Measurements from ENCODE around the gene CTRL.

CTRL gene

GRCh38 chr16:67932462-67932840, 789 bp upstream of the CTRL start:
- H3K4me1 ChIP-seq: peaks cover 0 to 24% (median 17%) of the 10 kb centered on the region in 4 donors
- TF ChIP-seq CTCF (IDR thresholded peaks at IDR 0.05): no peak
- intact Hi-C loops (cut with DNase I; ENCODE audit: low total_unique reads): no loop called here
- H3K36me3 ChIP-seq: peaks cover 6 to 57% (median 31%) of the 10 kb centered on the region in 3 donors
- H3K4me3 ChIP-seq: no peak overlapping the region
- no peak for DNase-seq
- H3K27ac ChIP-seq: no peak overlapping the region
- no peaks in the 10 kb centered on the region for H3K9me3 ChIP-seq
- no peaks in the 10 kb centered on the region for H3K27me3 ChIP-seq

GRCh38 chr16:67930678-67931211, 917 bp downstream of the CTRL start:
- H3K27ac ChIP-seq: no peak overlapping the region
- peaks cover 6 to 64% (median 35%) of the 10 kb centered on the region in 3 donors for H3K36me3 ChIP-seq
- peaks cover 0 to 32% (median 25%) of the 10 kb centered on the region in 4 donors for H3K4me1 ChIP-seq
- no peaks in the 10 kb centered on the region for H3K27me3 ChIP-seq
- DNase-seq: no peak
- intact Hi-C loops (cut with DNase I; ENCODE audit: low total_unique reads): no loop called here
- no peak overlapping the region for H3K4me3 ChIP-seq
- TF ChIP-seq CTCF (IDR thresholded peaks at IDR 0.05): no peak
- no peaks in the 10 kb centered on the region for H3K9me3 ChIP-seq

GRCh38 chr16:67930191-67930590, 1.5 kb downstream of the CTRL start:
- intact Hi-C loops (cut with DNase I; ENCODE audit: low total_unique reads): no loop called here
- DNase-seq: no peak
- H3K9me3 ChIP-seq: no peaks in the 10 kb centered on the region
- H3K36me3 ChIP-seq: peaks cover 6 to 64% (median 35%) of the 10 kb centered on the region in 3 donors
- H3K4me1 ChIP-seq: peaks cover 0 to 35% (median 28%) of the 10 kb centered on the region in 4 donors
- TF ChIP-seq CTCF (IDR thresholded peaks at IDR 0.05): no peak
- no peak overlapping the region for H3K27ac ChIP-seq
- H3K4me3 ChIP-seq: no peak overlapping the region
- no peaks in the 10 kb centered on the region for H3K27me3 ChIP-seq

- H3K27ac ChIP-seq: no peak overlapping the region
- peaks cover 6 to 57% (median 35%) of the 10 kb centered on the region in 3 donors for H3K36me3 ChIP-seq
Observed at GRCh38 chr16:67928561-67929364, 2.9 kb downstream of the CTRL start.

GRCh38 chr16:67928147-67928546, 3.5 kb downstream of the CTRL start:
- intact Hi-C loops (cut with DNase I; ENCODE audit: low total_unique reads): loop anchor here (2.0 to 10.0 kb wide), 4 partner anchors 45 to 253 kb away; no protein-coding TSS in a partner anchor
- Histone ChIP-seq H3K27me3 (no peaks in the 10 kb centered on the region), H3K27ac (no peak overlapping the region), H3K36me3 (peaks cover 6 to 60% (median 35%) of the 10 kb centered on the region in 3 donors), H3K4me1 (peaks cover 0 to 31% (median 24%) of the 10 kb centered on the region in 4 donors), H3K9me3 (no peaks in the 10 kb centered on the region), H3K4me3 (no peak overlapping the region)
- no peak for TF ChIP-seq CTCF (IDR thresholded peaks at IDR 0.05)
- no peak for DNase-seq

More at GRCh38 chr16:67928561-67929364, 2.9 kb downstream of the CTRL start:
- no peak overlapping the region for H3K4me3 ChIP-seq
- peak in 1 of 2 donors; percentile 69 for DNase-seq
- H3K4me1 ChIP-seq: peaks cover 0 to 29% (median 23%) of the 10 kb centered on the region in 4 donors
- H3K27me3 ChIP-seq: no peaks in the 10 kb centered on the region
- intact Hi-C loops (cut with DNase I; ENCODE audit: low total_unique reads): loop anchor here (2.0 to 10.0 kb wide), 4 partner anchors 46 to 254 kb away; no protein-coding TSS in a partner anchor
- no peaks in the 10 kb centered on the region for H3K9me3 ChIP-seq
- TF ChIP-seq CTCF (IDR thresholded peaks at IDR 0.05): peak; percentile 88 to 95

All from tibial artery (tissue), 4 donors.